ENCODE results near the gene INHA. TPM values are rescaled to one million over a fixed set of nuclear protein-coding genes. Genes with fewer than 3 reads are reported as not detected.

INHA gene
- total RNA-seq, 8 experiments from 2014 or later = 0.28 to 2.3 (median 1.3) TPM

DNA sequence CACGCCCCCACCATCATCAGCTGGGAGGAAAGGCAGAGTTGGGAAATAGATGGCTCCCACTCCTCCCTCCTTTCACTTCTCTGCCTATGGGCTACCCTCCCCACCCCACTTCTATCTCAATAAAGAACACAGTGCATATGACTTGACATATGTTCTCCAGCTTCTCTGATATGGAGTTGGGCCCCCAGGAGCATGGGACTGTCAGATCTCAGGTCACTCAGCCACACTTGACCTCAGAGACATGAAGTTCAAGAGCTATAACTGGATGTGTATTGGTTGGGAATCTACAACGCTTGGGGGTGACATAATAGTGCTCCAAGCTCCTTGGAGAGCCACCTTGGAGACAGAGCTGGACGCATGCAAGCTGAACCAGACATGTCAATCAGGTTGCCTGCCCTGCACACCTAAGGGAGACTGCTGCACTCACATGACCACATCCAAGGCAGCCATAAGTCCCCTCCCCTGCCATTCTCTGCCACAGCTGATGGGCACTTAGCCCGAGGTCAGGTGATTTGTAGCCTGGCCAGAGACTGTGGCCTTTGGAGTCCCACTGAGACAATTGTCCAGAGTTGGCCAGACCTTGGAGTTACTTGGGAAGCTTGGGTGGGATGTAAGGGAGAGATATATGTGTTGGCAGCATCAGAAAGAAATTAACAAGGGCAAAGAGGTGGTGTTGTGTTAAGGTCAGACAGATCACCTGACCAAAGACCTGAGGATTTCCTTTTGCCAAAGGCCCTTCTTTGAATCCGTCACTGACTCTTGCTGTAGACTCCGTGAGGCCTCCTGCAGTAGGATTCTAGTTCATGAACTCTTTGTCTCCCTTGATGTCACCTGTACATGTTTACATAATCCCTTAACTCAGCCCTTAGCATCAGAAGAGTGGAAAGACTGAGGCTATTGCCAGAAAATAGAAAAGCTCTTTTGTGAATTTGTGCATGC lies 3.7 kb downstream of the INHA start:
- no peak overlapping the region for H3K4me3 ChIP-seq
- H3K27ac ChIP-seq = peak overlapping the region in 1 of 2 donors; percentile 55
- ATAC-seq (replicated peaks in 6 of 8) = no peak
- 7 to 100% (median 86%) methylated on average over 1 to 4 of the region's 6 CpGs; no CpG with 5 or more reads in 3 of the 10 experiments for WGBS, 10 experiments
- in situ Hi-C loops (cut with MboI; ENCODE audit: low pct_unique_long_range_greater_than_20kb in 2 of 9, low sequenced_read_pairs in 9 of 9, unreplicated experiment in 9 of 9) = no loop called here
- peaks cover 28 to 41% of the 10 kb centered on the region in 2 donors for H3K4me1 ChIP-seq (replicated peaks in 1 of 2)

DNA sequence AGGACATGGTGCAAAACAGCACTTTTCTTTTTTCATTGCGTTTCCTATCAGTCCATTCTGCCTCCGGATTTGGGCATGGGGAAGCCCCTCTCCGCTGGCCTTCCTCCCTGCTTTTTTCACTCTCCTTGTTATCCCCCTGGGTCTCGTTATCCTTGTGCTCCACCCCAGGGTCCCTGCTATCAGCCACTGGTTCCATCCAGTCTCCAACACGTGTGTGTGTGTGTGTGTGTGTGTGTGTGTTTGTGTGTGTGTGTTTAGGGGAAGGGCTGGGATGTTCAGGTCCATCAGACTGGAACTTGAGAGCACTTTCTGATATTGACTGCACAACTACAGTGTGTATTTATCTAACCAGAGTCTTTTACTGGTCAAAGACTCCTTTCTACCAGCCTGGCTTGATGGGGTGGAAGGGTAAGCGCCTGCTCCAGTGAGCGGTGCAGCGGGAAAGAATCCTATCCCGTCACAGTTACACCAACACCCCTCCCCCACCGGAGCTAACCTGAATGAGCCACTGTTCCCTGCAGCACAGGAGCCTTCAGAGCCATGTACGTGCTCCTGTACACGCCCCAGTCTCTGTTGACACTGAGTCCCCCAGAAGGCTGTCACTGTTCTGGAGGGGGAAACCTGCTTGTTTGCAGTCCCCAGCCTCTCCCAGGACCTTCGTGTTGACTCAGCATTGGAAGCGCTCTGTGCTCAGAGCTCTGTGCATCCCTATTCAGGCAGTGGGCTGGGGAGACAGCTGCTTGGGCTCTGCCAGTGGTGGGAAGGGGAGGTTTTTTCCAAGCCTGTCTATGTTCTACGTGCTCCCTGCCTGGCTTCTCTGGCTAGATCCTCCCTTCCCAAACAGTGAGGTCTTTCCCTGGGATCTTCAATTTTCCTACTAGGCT lies 4.6 kb downstream of the INHA start:
- peak overlapping the region in 2 of 5 donors; percentile 1 to 5 for H3K4me3 ChIP-seq
- in situ Hi-C loops (cut with MboI; ENCODE audit: low pct_unique_long_range_greater_than_20kb in 2 of 9, low sequenced_read_pairs in 9 of 9, unreplicated experiment in 9 of 9) = no loop called here
- peak overlapping the region; percentile 55 to 81 for H3K27ac ChIP-seq
- H3K4me1 ChIP-seq (replicated peaks in 1 of 2) = peaks cover 25 to 40% of the 10 kb centered on the region in 2 donors
- WGBS, 10 experiments = 0 to 83% (median 45%) methylated on average over 2 to 9 of the region's 15 CpGs; no CpG with 5 or more reads in 3 of the 10 experiments
- ATAC-seq (replicated peaks in 6 of 8) = peak in 6 of 8 experiments; percentile 62 to 94 (median 92)

DNA sequence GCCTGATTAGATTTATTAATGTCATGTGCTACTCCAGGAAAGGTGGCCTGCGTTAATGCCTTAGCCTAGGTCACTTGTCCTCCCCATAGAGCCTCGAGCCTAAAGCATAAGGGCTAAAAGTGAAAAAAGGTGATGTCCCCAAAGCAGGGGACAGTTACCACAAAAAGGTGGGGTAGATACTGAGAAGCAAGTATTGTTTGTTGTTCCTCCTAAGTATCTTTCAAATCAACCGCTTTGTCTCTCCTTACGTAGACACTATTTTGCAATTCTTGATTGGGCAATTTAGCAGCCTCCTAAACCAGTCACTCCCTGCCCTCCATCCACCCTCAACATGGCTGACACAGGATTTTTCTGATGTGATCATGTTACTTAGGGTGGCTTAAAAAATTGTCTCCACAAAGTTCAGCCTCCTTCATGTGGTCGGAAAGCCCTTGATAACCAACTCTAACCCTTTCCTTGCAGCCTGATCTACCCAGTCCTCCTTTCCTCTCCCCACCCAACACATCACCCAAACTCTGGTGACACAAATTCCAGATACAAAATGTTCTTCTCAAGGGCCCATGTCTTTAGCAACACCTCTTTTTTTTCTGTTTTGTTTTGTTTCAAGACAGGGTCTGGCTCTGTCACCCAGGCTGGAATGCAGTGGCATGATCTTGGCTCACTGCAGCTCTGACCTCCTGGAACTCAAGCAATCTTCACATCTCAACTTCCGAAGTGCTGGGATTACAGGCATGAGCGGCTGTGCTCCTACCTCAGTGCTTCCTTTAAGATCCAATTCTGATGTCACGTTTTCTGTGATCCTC lies 6.9 kb downstream of the INHA start:
- Histone ChIP-seq H3K4me1 (replicated peaks in 1 of 2) (peaks cover 19 to 33% of the 10 kb centered on the region in 2 donors), H3K27ac (no peak overlapping the region), H3K4me3 (no peak overlapping the region)
- ATAC-seq (replicated peaks in 6 of 8) = peak in 2 of 8 experiments; percentile 39 to 66
- WGBS, 10 experiments = 46 to 100% (median 88%) methylated on average over 2 to 7 of the region's 8 CpGs
- in situ Hi-C loops (cut with MboI; ENCODE audit: low pct_unique_long_range_greater_than_20kb in 2 of 9, low sequenced_read_pairs in 9 of 9, unreplicated experiment in 9 of 9) = no loop called here

DNA sequence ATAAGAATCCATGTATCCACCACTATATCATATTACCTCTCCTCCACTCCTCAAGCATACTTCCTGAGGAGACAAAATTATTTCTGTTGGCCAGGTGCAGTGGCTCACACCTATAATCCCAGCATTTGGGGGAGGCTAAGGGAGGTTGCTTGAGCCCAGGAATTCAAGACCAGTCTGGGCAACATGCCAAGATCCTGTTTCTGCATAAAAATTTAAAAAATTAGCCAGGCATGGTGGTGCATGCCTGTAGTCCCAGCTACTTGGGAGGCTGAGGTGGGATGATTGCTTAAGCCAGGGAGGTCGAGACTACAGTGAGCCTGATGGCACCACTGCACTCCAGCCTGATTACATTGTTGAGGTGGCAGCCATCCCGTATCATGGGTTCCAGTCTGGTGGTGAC lies 9.2 kb downstream of the INHA start:
- in situ Hi-C loops (cut with MboI; ENCODE audit: low pct_unique_long_range_greater_than_20kb in 2 of 9, low sequenced_read_pairs in 9 of 9, unreplicated experiment in 9 of 9) = no loop called here
- ATAC-seq (replicated peaks in 6 of 8) = peak in 1 of 8 experiments; percentile 22

DNA sequence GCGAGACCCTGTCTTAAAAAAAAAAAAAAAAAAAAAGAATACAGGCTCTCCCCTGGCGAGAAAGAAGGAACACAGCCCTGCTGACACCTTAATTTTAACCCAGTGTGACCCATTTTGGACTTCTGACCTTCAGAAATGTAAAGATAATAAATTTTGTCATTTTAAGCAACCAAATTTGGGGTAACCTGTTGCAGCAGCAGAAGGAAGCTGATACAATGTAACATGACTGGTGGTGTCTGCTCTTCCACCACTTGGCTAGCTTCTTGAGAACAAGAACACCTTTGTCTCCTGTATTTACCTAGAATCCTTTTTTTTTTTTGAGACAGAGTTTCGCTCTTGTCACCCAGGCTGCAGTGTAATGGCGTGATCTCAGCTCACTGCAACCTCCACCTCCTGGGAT lies 19.0 kb downstream of the INHA start:
- WGBS, 10 experiments = 0 to 72% (median 47%) methylated on average over 1 to 4 of the region's 4 CpGs; no CpG with 5 or more reads in 5 of the 10 experiments
- peaks cover 0 to 9% of the 10 kb centered on the region in 2 donors for H3K4me1 ChIP-seq (replicated peaks in 1 of 2)
- H3K27ac ChIP-seq = no peak overlapping the region
- no peak overlapping the region for H3K4me3 ChIP-seq
- in situ Hi-C loops (cut with MboI; ENCODE audit: low pct_unique_long_range_greater_than_20kb in 2 of 9, low sequenced_read_pairs in 9 of 9, unreplicated experiment in 9 of 9) = no loop called here
- no peak for ATAC-seq (replicated peaks in 6 of 8)

More for the DNA sequence above, 9.2 kb downstream of the INHA start:
- 0 to 89% (median 80%) methylated on average over 1 of the region's 2 CpGs; no CpG with 5 or more reads in 7 of the 10 experiments for WGBS, 10 experiments
- no peak overlapping the region for H3K27ac ChIP-seq
- no peak overlapping the region for H3K4me3 ChIP-seq
- peaks cover 13 to 25% of the 10 kb centered on the region in 2 donors for H3K4me1 ChIP-seq (replicated peaks in 1 of 2)

DNA sequence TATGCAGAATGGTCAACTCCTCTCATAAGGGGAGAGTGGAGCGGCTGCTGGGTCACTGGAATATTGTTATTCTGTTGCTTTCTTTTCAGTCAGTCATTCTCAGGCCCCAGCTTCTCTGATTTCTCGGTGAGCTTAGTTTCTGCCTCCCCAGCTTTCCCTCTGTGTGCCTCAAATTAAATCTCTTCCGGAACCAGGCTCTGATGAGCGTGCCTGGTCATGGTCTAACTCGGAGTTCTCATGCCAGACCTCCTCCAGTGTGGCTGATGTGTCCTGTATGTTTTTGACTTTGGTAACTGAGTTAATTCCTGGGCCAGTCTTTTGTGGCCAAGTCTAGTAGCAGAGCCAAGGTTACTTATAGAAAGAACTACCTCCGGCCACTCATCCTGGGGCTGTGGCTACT lies 20.6 kb downstream of the INHA start:
- no peak for ATAC-seq (replicated peaks in 6 of 8)
- WGBS, 10 experiments = 0 to 100% (median 83%) methylated on average over 1 to 4 of the region's 6 CpGs; no CpG with 5 or more reads in 3 of the 10 experiments

DNA sequence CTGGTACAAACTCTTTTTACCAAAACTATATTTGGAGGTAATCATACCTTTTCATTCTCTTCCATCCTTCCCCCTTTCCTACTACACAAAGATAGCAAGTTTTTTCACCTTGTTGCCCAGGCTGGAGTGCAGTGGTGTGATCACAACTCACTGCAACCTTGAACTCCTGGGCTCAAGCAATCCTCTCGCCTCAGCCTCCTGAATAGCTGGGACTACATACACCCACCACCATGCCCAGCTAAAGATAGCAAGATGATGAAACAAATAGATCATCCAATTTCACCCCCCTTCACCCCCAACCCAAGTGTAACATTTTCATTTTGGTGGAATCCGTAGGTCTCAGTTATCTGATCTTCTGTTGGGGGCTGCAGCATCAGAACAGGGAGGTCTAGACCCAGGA lies 21.0 kb downstream of the INHA start:
- in situ Hi-C loops (cut with MboI; ENCODE audit: low pct_unique_long_range_greater_than_20kb in 2 of 9, low sequenced_read_pairs in 9 of 9, unreplicated experiment in 9 of 9) = no loop called here
- no peak for ATAC-seq (replicated peaks in 6 of 8)
- 78 to 100% (median 83%) methylated on average over 1 to 2 of the region's 2 CpGs; no CpG with 5 or more reads in 2 of the 10 experiments for WGBS, 10 experiments
- H3K27ac ChIP-seq = no peak overlapping the region
- no peak overlapping the region for H3K4me3 ChIP-seq
- H3K4me1 ChIP-seq (replicated peaks in 1 of 2) = peaks cover 6 to 18% of the 10 kb centered on the region in 2 donors

More for the DNA sequence above, 20.6 kb downstream of the INHA start:
- no peak overlapping the region for H3K27ac ChIP-seq
- H3K4me1 ChIP-seq (replicated peaks in 1 of 2) = peaks cover 6 to 18% of the 10 kb centered on the region in 2 donors
- in situ Hi-C loops (cut with MboI; ENCODE audit: low pct_unique_long_range_greater_than_20kb in 2 of 9, low sequenced_read_pairs in 9 of 9, unreplicated experiment in 9 of 9) = no loop called here
- H3K4me3 ChIP-seq = no peak overlapping the region

DNA sequence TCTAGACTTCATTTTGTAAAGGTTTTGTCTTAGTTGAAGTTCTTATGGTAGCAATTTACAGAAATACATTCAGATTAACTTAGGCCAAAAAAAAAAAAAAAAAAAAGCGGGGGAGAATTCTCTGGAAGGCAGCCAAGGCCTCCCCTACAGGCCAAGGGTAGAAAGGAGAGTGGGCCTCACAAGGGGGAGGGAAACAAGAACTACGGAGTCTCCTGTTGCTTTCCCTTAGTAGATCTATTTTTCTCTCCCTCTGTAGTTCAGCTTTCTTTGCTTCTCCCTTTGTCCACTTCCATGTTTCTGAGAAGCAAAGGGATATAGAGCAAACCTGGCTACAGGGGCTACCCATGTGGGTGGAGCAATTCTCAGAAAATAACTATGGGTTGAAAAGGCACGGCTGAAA lies 23.1 kb downstream of the INHA start:
- Histone ChIP-seq H3K4me3 (peak overlapping the region in 1 of 5 donors; percentile 8), H3K27ac (peak overlapping the region in 1 of 2 donors; percentile 85), H3K4me1 (replicated peaks in 1 of 2) (peaks cover 10 to 22% of the 10 kb centered on the region in 2 donors)
- ATAC-seq (replicated peaks in 6 of 8) = no peak
- 0 to 75% (median 50%) methylated on average over 1 to 3 of the region's 3 CpGs; no CpG with 5 or more reads in 1 of the 10 experiments for WGBS, 10 experiments
- in situ Hi-C loops (cut with MboI; ENCODE audit: low pct_unique_long_range_greater_than_20kb in 2 of 9, low sequenced_read_pairs in 9 of 9, unreplicated experiment in 9 of 9) = no loop called here

DNA sequence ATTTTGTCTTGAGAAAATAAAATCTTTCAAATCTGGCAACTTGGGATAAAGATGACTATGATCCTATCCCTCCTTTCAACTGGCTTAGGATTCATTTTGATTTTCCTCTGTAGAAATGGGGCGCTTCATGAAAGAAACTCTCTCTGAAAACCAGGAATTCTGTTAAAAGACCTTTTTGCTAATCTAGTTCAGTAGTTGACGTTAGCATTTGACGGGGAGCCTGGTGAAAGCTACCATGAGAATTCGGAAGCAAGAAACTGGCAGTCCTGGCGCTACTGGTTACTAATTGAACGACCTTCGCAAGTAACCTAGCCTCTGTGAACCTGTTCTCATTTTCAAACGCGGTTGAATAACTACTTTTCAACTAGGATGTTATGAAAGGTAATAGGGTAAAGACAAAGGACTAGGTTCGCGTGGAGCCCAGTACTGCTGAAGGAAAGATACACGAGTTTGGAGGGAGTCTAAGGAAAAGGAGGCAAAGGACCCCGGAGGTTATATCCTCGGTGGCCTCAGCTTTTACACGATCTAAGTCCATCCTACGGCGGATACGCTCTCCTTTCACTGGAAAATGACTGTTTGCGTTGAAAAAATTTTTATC lies 24.9 kb downstream of the INHA start:
- Histone ChIP-seq H3K4me3 (peak overlapping the region; percentile 53 to 89 (median 70)), H3K4me1 (replicated peaks in 1 of 2) (peaks cover 10 to 22% of the 10 kb centered on the region in 2 donors), H3K27ac (peak overlapping the region; percentile 85 to 95)
- in situ Hi-C loops (cut with MboI; ENCODE audit: low pct_unique_long_range_greater_than_20kb in 2 of 9, low sequenced_read_pairs in 9 of 9, unreplicated experiment in 9 of 9) = no loop called here
- ATAC-seq (replicated peaks in 6 of 8) = peak in 5 of 8 experiments; percentile 1 to 4 (median 2)
- WGBS, 10 experiments = 0 to 25% (median 10%) methylated on average over 1 to 17 of the region's 19 CpGs

DNA sequence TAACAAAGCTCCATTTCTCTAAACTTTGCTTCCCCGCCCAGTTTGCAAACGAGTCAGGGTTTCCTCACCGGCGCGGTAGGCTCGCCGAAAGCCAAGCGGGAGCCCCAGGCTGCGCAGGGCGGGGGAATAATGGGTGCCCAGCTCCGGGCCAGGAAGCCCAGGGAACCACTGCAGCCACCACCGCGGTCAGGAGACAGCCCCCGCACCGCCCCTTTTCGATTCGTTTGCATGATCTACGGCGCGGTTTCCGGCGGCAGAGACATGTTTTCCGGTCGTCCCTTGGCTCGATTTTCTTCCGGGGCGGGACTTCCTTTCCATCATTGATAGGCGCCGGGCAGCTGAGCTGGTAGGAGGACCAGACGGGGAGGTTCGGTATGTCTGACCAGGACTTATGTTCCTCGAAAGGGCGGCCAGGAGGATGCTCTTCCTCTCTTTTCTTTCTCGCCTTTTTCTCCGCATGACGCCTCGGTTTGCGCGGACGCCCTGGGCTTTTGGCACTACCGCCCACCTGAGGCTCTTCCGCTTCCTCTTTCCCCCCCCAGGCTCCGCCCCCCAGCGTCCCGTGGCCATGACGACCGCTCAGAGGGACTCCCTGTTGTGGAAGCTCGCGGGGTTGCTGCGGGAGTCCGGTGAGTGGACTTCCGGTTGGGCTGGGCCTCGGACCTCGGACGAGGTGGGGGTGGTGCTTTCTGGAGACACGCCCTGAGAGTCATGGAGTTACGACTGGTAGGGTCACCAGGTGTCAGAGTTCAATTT lies 25.6 kb downstream of the INHA start, which contains the start of gene STK11IP:
STK11IP (plus strand) TSS at position 306 of the 756 bp plus-strand sequence; CDS start at position 569, 263 bp downstream.
- in situ Hi-C loops (cut with MboI; ENCODE audit: low pct_unique_long_range_greater_than_20kb in 2 of 9, low sequenced_read_pairs in 9 of 9, unreplicated experiment in 9 of 9) = no loop called here
- 0 to 8% (median 0%) methylated on average over 3 to 24 of the region's 57 CpGs; no CpG with 5 or more reads in 1 of the 10 experiments for whole genome bisulfite sequencing, 10 experiments
- Histone ChIP-seq H3K4me1 (replicated peaks in 1 of 2) (peaks cover 10 to 22% of the 10 kb centered on the region in 2 donors), H3K4me3 (peak within 1 kb of the TSS; percentile 53 to 89 (median 70)), H3K27ac (peak within 1 kb of the TSS; percentile 85 to 95)
- ATAC-seq (replicated peaks in 6 of 8) = peak; percentile 91 to 96 (median 94)

Data from motor neuron (in vitro differentiated cells).